PC-3 (cell line): ENCODE data around the gene CHKB. TPM values are rescaled to one million over a fixed set of nuclear protein-coding genes. Genes with fewer than 3 reads are reported as not detected.

Experiments used
- ATAC-seq: fragments of 200-7000 bp; cut with Tn5 transposase; 2 replicates; pipeline ENCODE4 v1.9.1; 2020; ENCODE audit warnings: mild to moderate bottlenecking, moderate library complexity
- BruUV-seq: library from RNA; stranded (reverse); fragments of 400-500 nt; replicated peaks from 2 replicates; lab custom pipeline; 2021; lab: Mats Ljungman, UMichigan
- CTCF ChIA-PET: fragments of 300-600 bp; sonication (Branson Sonifier 250); formaldehyde crosslinking; loops from one replicate; lab custom pipeline; 2022; ENCODE audit warnings: antibody characterized with exemption; lab: Charles Lee
- POLR2A ChIA-PET: fragments of 300-600 bp; sonication (Branson Sonifier 250); formaldehyde crosslinking; loops from one replicate; lab custom pipeline; 2022; ENCODE audit warnings: antibody characterized with exemption; ENCODE audit not compliant: unreplicated experiment; lab: Charles Lee
- DNase-seq: peaks from one replicate; pipeline ENCODE4 v3.0.0-alpha.2; 2015
- H2AFZ ChIP-seq: fragments of 300-600 bp; sonication (generic); 2 replicates; pipeline ENCODE4 v1.6.0; 2016; ENCODE audit warnings: antibody characterized with exemption, low read length
- H3F3A ChIP-seq: fragments of 300-600 bp; sonication (generic); one replicate; pipeline ENCODE4 v1.6.0; 2017; ENCODE audit warnings: antibody characterized with exemption, low read length, control low read depth, mild to moderate bottlenecking; ENCODE audit not compliant: unreplicated experiment
- H3K27ac ChIP-seq: fragments of 300-600 bp; sonication (generic); 2 replicates; pipeline ENCODE4 v1.5.1; 2016; ENCODE audit warnings: mild to moderate bottlenecking, low read length
- H3K27me3 ChIP-seq: fragments of 300-600 bp; sonication (generic); 2 replicates; pipeline ENCODE4 v1.6.1; 2016; ENCODE audit warnings: low read length, mixed read lengths
- H3K36me3 ChIP-seq: fragments of 300-600 bp; sonication (generic); 2 replicates; pipeline ENCODE4 v1.6.1; 2016; ENCODE audit warnings: low read depth, mixed run types, low read length, mixed read lengths
- H3K4me1 ChIP-seq: fragments of 300-600 bp; sonication (generic); 2 replicates; pipeline ENCODE4 v1.5.1; 2016; ENCODE audit warnings: low read length; ENCODE audit not compliant: insufficient read depth
- H3K4me2 ChIP-seq: fragments of 300-600 bp; sonication (generic); 2 replicates; pipeline ENCODE4 v1.6.0; 2016; ENCODE audit warnings: low read length
- H3K4me3 ChIP-seq: fragments of 300-600 bp; sonication (generic); 2 replicates; pipeline ENCODE4 v1.5.1; 2016; ENCODE audit warnings: mild to moderate bottlenecking, low read length, mixed read lengths
- H3K79me2 ChIP-seq: fragments of 300-600 bp; sonication (generic); 2 replicates; pipeline ENCODE4 v1.6.1; 2017; ENCODE audit warnings: low read length, mixed read lengths
- H3K9ac ChIP-seq: fragments of 300-600 bp; sonication (generic); 2 replicates; pipeline ENCODE4 v1.6.0; 2016; ENCODE audit warnings: mild to moderate bottlenecking, low read length
- H3K9me2 ChIP-seq: fragments of 300-600 bp; sonication (generic); replicated peaks from 2 replicates; pipeline ENCODE4 v1.6.1; 2016; ENCODE audit warnings: mixed run types, low read length, mixed read lengths
- H3K9me3 ChIP-seq: fragments of 300-600 bp; sonication (generic); 2 replicates; pipeline ENCODE4 v1.6.1; 2016; ENCODE audit warnings: low read length, mixed read lengths
- H4K20me1 ChIP-seq: fragments of 300-600 bp; sonication (generic); 2 replicates; pipeline ENCODE4 v1.6.1; 2016; ENCODE audit warnings: low read length, mixed read lengths
- CTCF ChIP-seq: fragments of 300-600 bp; sonication (generic); conservative IDR thresholded peaks from 2 replicates; pipeline ENCODE4 v1.5.1; 2017; ENCODE audit warnings: antibody characterized with exemption, low read depth, mild to moderate bottlenecking, low read length
- EZH2 ChIP-seq: fragments of 300-600 bp; sonication (generic); IDR thresholded peaks from one replicate; pipeline ENCODE4 v1.6.1; 2017; ENCODE audit warnings: antibody characterized with exemption, mild to moderate bottlenecking, low read length; ENCODE audit not compliant: unreplicated experiment
- EZH2phosphoT487 ChIP-seq: fragments of 300-600 bp; sonication (generic); IDR thresholded peaks from 2 replicates; pipeline ENCODE4 v1.6.1; 2018; ENCODE audit warnings: mild to moderate bottlenecking, antibody characterized with exemption, low read length, borderline replicate concordance
- intact Hi-C: fragments of 100-400 bp; cut with micrococcal nuclease; formaldehyde crosslinking; loops from 2 replicates; pipeline ENCODE4 v1.9.0; 2023
- total RNA-seq: library from RNA; depleted of rRNA; stranded (reverse); fragments of >200 nt; gene quantifications from 2 replicates; pipeline ENCODE4 v1.2.3, GENCODE V29; 2014

Gene CHKB
- total RNA-seq, 1 experiment from 2014 or later = 31.5 TPM

- no peak overlapping the region for H3K9ac ChIP-seq
- H3F3A ChIP-seq = no peaks in the 10 kb centered on the region
- POLR2A ChIA-PET = interaction anchor here (0.6 kb wide), 1 partner anchor 22 kb away, joined by 3 read pairs; no protein-coding TSS in a partner anchor
- no peak overlapping the region for H3K4me2 ChIP-seq
- H3K4me3 ChIP-seq = no peak overlapping the region
- ATAC-seq = no peak
- intact Hi-C loops = no loop called here
- no peaks in the 10 kb centered on the region for H3K36me3 ChIP-seq
- no peaks in the 10 kb centered on the region for H3K79me2 ChIP-seq
- CTCF ChIA-PET = no interaction called here
- H4K20me1 ChIP-seq = no peaks in the 10 kb centered on the region
- no peaks in the 10 kb centered on the region for H3K4me1 ChIP-seq
- BruUV-seq = no TSS peak
- H3K9me2 ChIP-seq = no peaks in the 10 kb centered on the region
- no peak for DNase-seq
- H3K9me3 ChIP-seq = no peaks in the 10 kb centered on the region
- no peak overlapping the region for H3K27ac ChIP-seq
- no peaks in the 10 kb centered on the region for H3K27me3 ChIP-seq
- H2AFZ ChIP-seq = no peak overlapping the region
- TF ChIP-seq EZH2phosphoT487 = no peak
- TF ChIP-seq EZH2 = no peak
- TF ChIP-seq CTCF = no peak
Measured at GRCh38 chr22:50547263-50547985, 35.2 kb downstream of the CHKB start.

- no peak for DNase-seq
- no peak overlapping the region for H3K4me3 ChIP-seq
- no peak overlapping the region for H3K27ac ChIP-seq
- no peak overlapping the region for H3K4me2 ChIP-seq
- H4K20me1 ChIP-seq = no peaks in the 10 kb centered on the region
- H3K9me2 ChIP-seq = no peaks in the 10 kb centered on the region
- no TSS peak for BruUV-seq
- TF ChIP-seq EZH2 (no peak), EZH2phosphoT487 (no peak), CTCF (no peak)
- no peaks in the 10 kb centered on the region for H3F3A ChIP-seq
- H3K9ac ChIP-seq = no peak overlapping the region
- H3K9me3 ChIP-seq = no peaks in the 10 kb centered on the region
- intact Hi-C loops = no loop called here
- no peaks in the 10 kb centered on the region for H3K27me3 ChIP-seq
- ChIA-PET POLR2A (no interaction called here), CTCF (no interaction called here)
- H3K4me1 ChIP-seq = no peaks in the 10 kb centered on the region
- no peaks in the 10 kb centered on the region for H3K36me3 ChIP-seq
- no peak overlapping the region for H2AFZ ChIP-seq
- ATAC-seq = no peak
- H3K79me2 ChIP-seq = no peaks in the 10 kb centered on the region
Measured at GRCh38 chr22:50546326-50547262, 36.1 kb downstream of the CHKB start.
